K562 (cell line): ENCODE measurements around the gene WASL. TPM values are rescaled to one million over a fixed set of nuclear protein-coding genes. Genes with fewer than 3 reads are reported as not detected.

ENCODE experiments used
- ATAC-seq: fragments of 200-7000 bp; cut with Tn5 transposase; 3 replicates; pipeline ENCODE4 v1.9.1; 2020; ENCODE audit warnings: moderate library complexity
- BruUV-seq: library from RNA; stranded (reverse); fragments of 400-500 nt; replicated peaks from 2 replicates; lab custom pipeline; 2021; lab: Mats Ljungman, UMichigan
- CTCF ChIA-PET: fragments of 300-600 bp; formaldehyde crosslinking; extraction: SDS; loops from one replicate; lab custom pipeline; 2021; ENCODE audit warnings: low intra/inter-chr PET ratio; lab: Yijun Ruan, JAX
- POLR2A ChIA-PET: fragments of 300-600, 350-650 bp; sonication (Branson Sonifier 250); formaldehyde crosslinking; extraction: SDS; loops from one replicate; lab custom pipeline; 2021; ENCODE audit warnings: antibody characterized with exemption, inconsistent platforms; lab: Yijun Ruan, JAX
- DNase-seq, 4 experiments: peaks; one replicate each; pipeline versions ENCODE4 v3.0.0 to v3.0.0-alpha.2; 2011 to 2018; ENCODE audit warnings: low spot score in 3 of 4, mixed read lengths in 3 of 4; ENCODE audit errors: extremely low read depth in 1 of 4
- FAIRE-seq: peaks from 2 replicates; lab custom pipeline; 2011; peaks lifted over from hg19 to GRCh38; lab: Jason Lieb, UNC
- H2AFZ ChIP-seq: 2 replicates; pipeline ENCODE4 v1.6.0; 2011; ENCODE audit warnings: low read depth, low read length, control low read depth, inconsistent platforms
- H3K27ac ChIP-seq: fragments of 200-600 bp; 3 replicates; pipeline ENCODE4 v1.8.0; 2011; ENCODE audit warnings: low read depth, mild to moderate bottlenecking, control low read depth, inconsistent platforms, low read length, moderate library complexity, mixed read lengths; ENCODE audit errors: extremely low read depth
- H3K27me3 ChIP-seq, 2 experiments: fragments of 300-600 bp in 1 of 2; 2 replicates in 1 of 2; 3 replicates in 1 of 2; pipeline versions ENCODE4 v1.6.0 to v1.8.0; 2011; ENCODE audit warnings: inconsistent platforms in 2 of 2, low read length in 2 of 2, mild to moderate bottlenecking in 1 of 2, mixed read lengths in 1 of 2, moderate library complexity in 1 of 2; ENCODE audit not compliant: control insufficient read depth in 2 of 2, insufficient read depth in 2 of 2
- H3K36me3 ChIP-seq: fragments of 300-600 bp; 3 replicates; pipeline ENCODE4 v1.8.0; 2011; ENCODE audit warnings: mild to moderate bottlenecking, low read length, inconsistent platforms; ENCODE audit not compliant: control insufficient read depth, insufficient read depth
- H3K4me1 ChIP-seq, 2 experiments: fragments of 200-600 bp in 1 of 2; replicated peaks in 1 of 2; 2 replicates in 1 of 2; 3 replicates in 1 of 2; pipeline versions ENCODE4 v1.5.1 to v1.8.0; 2011; ENCODE audit warnings: inconsistent platforms in 2 of 2, low read length in 2 of 2, mild to moderate bottlenecking in 1 of 2, mixed read lengths in 1 of 2, moderate library complexity in 1 of 2; ENCODE audit not compliant: control insufficient read depth in 2 of 2, insufficient read depth in 2 of 2
- H3K4me2 ChIP-seq: 2 replicates; pipeline ENCODE4 v1.6.1; 2011; ENCODE audit warnings: low read length, control low read depth, inconsistent platforms, mixed read lengths; ENCODE audit not compliant: insufficient read depth
- H3K4me3 ChIP-seq: fragments of 200-600 bp; sonication (generic), shearing (Covaris generic); 2 replicates; pipeline ENCODE4 v1.5.1; 2016; ENCODE audit warnings: control low read depth, inconsistent platforms
- H3K79me2 ChIP-seq: fragments of 200-600 bp; 3 replicates; pipeline ENCODE4 v1.8.0; 2011; ENCODE audit warnings: low read length, inconsistent platforms; ENCODE audit not compliant: control insufficient read depth, insufficient read depth
- H3K9ac ChIP-seq, 2 experiments: 2 replicates each; pipeline versions ENCODE4 v1.6.0 to v1.6.1; 2011; ENCODE audit warnings: low read depth in 2 of 2, low read length in 2 of 2, control low read depth in 1 of 2, inconsistent platforms in 1 of 2, mild to moderate bottlenecking in 1 of 2, mixed read lengths in 1 of 2; ENCODE audit not compliant: insufficient read depth in 1 of 2
- H3K9me1 ChIP-seq: one replicate; pipeline ENCODE4 v1.6.0; 2011; ENCODE audit warnings: inconsistent platforms, mild to moderate bottlenecking, low read length, moderate library complexity; ENCODE audit not compliant: control insufficient read depth, insufficient read depth
- H3K9me3 ChIP-seq: replicated peaks from 2 replicates; pipeline ENCODE4 v1.5.1; 2011; ENCODE audit warnings: low read depth, low read length, inconsistent platforms; ENCODE audit not compliant: control insufficient read depth, insufficient read depth
- H4K20me1 ChIP-seq: replicated peaks from 2 replicates; pipeline ENCODE4 v1.6.1; 2011; ENCODE audit warnings: low read length, inconsistent platforms, mixed read lengths; ENCODE audit not compliant: control insufficient read depth, insufficient read depth
- NR2C2 ChIP-seq, 2 experiments: fragments of 200-800 bp in 1 of 2; sonication (Bioruptor generic) in 1 of 2; sonication (generic) in 1 of 2; formaldehyde crosslinking in 1 of 2; IDR thresholded peaks; 2 replicates each; pipeline versions ENCODE4 v1.6.1 to v1.8.0; 2016 to 2022; ENCODE audit warnings: mild to moderate bottlenecking in 1 of 2, missing compliant biosample characterization in 1 of 2, missing genetic modification characterization in 1 of 2, missing genetic modification reagents in 1 of 2
- PBX2 ChIP-seq, 2 experiments: IDR thresholded peaks in 1 of 2; conservative IDR thresholded peaks in 1 of 2; 2 replicates each; pipeline ENCODE4 v1.6.1; 2016; ENCODE audit warnings: low read depth in 2 of 2, mild to moderate bottlenecking in 1 of 2, missing compliant biosample characterization in 1 of 2, missing genetic modification characterization in 1 of 2, moderate library complexity in 1 of 2
- ZNF77 ChIP-seq: fragments of 250-450 bp; sonication (Bioruptor Pico); IDR thresholded peaks from 2 replicates; pipeline ENCODE4 v1.5.0; 2020
- WGBS: fragments of 100-300 bp; shearing (Covaris generic); methylation state at CpG from one replicate; pipeline ENCODE4 v1.1.6; 2016; ENCODE audit warnings: low coverage, mixed read lengths; ENCODE audit not compliant: insufficient coverage; ENCODE audit errors: missing lambda C conversion rate; 5-methylcytosine and 5-hydroxymethylcytosine counted together
- in situ Hi-C: fragments of 300-500 bp; cut with MboI; formaldehyde crosslinking; loops from 4 replicates; pipeline ENCODE4 v1.15.0; 2018; ENCODE audit warnings: inconsistent platforms, mixed read lengths
- intact Hi-C: fragments of 100-400 bp; cut with micrococcal nuclease; formaldehyde crosslinking; loops from 2 replicates; pipeline ENCODE4 v1.14.2; 2022
- polyA plus RNA-seq, 8 experiments: library from polyadenylated mRNA; depleted of rRNA in 4 of 8; stranded (reverse) in 5 of 8; unstranded in 3 of 8; fragments of >200 nt; fragmentation: Nextera tagmentation in 2 of 8; fragmentation: Illumina TruSeq in 1 of 8; extraction: Ambion mirVana in 2 of 8; extraction: Trizol in 1 of 8; gene quantifications; 2 replicates each; pipeline versions ENCODE4 v1.2.1 to v1.2.3, GENCODE V29; 2011 to 2014; ENCODE audit warnings: inconsistent platforms in 1 of 8, missing spikeins in 1 of 8
- total RNA-seq, 7 experiments: library from RNA; depleted of rRNA in 6 of 7; stranded (reverse); fragments of >200 nt in 6 of 7; fragmentation: Illumina TruSeq in 2 of 7; extraction: Trizol in 2 of 7; gene quantifications; 2 replicates each; pipeline versions ENCODE4 v1.2.1 to v1.2.3, GENCODE V29; 2011 to 2021; ENCODE audit warnings: low replicate concordance in 1 of 7
- TF ChIP-seq, protein P1 (sequence below), 2 experiments: fragments of 450-650 bp; IDR thresholded peaks; 2 replicates each; pipeline ENCODE4 v1.6.1; 2018; ENCODE audit warnings: mild to moderate bottlenecking in 2 of 2, low read depth in 1 of 2; ENCODE audit not compliant: partially characterized antibody in 2 of 2

WASL gene
- total and polyA plus RNA-seq, 9 of the 15 experiments (the other 6 are each of a cell fraction or from before 2014, with no cell fraction given), result 3.2 to 13.9 (median 8.3) TPM

DNA sequence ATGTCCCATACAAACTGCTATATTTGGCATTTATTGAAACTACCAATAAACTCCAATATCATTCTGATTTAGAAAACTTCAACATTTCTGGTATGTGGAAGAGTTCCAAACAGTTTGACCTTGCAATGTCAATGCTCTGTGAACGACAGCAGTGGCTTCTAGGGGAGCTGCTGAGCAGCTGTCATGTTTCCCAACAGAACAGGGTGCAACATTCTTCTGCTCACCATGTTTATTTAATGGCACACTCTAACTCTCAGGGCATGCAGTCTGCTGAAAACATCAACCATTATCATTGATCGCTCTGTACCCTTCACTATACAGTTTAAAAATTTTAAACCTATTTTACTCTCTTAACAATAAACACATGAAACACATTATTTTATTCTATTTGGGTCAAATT lies 67.2 kb downstream of the WASL start:
- no peak overlapping the region for H3K9ac ChIP-seq
- ATAC-seq, result no peak
- BruUV-seq, result no TSS peak
- no peak for DNase-seq
- H3K27me3 ChIP-seq, result no peaks in the 10 kb centered on the region
- H3K4me3 ChIP-seq, result no peak overlapping the region
- H3K4me1 ChIP-seq, result no peaks in the 10 kb centered on the region
- in situ Hi-C loops, result loop anchor here (5.0 kb wide), 1 partner anchor 181 kb away; no protein-coding TSS in a partner anchor
- H3K9me3 ChIP-seq, result no peaks in the 10 kb centered on the region
- H3K36me3 ChIP-seq, result peaks cover 56% of the 10 kb centered on the region; the same call in 2 of the 3 replicates
- CTCF ChIA-PET, result interaction anchor here (2.8 kb wide), 1 partner anchor 184 kb away, joined by 37 read pairs; no protein-coding TSS in a partner anchor
- no peaks in the 10 kb centered on the region for H4K20me1 ChIP-seq
- H3K9me1 ChIP-seq, result no peaks in the 10 kb centered on the region
- FAIRE-seq, result no peak
- H3K79me2 ChIP-seq, result no peaks in the 10 kb centered on the region
- no peak overlapping the region for H3K27ac ChIP-seq
- 80% methylated on average over 2 of the region's 2 CpGs for WGBS
- POLR2A ChIA-PET, result interaction anchor here (1.2 kb wide), 1 partner anchor 72 kb away, joined by 3 read pairs; no protein-coding TSS in a partner anchor
- intact Hi-C loops, result no loop called here
- H2AFZ ChIP-seq, result no peak overlapping the region
- H3K4me2 ChIP-seq, result no peak overlapping the region
- no peak for TF ChIP-seq ZNF77 (CRISPR knock-in tag)
- TF ChIP-seq NR2C2 (CRISPR knock-in tag; IDR thresholded peaks at IDR 0.05), result no peak
- TF ChIP-seq NR2C2 (tag; IDR thresholded peaks at IDR 0.05), result no peak

DNA sequence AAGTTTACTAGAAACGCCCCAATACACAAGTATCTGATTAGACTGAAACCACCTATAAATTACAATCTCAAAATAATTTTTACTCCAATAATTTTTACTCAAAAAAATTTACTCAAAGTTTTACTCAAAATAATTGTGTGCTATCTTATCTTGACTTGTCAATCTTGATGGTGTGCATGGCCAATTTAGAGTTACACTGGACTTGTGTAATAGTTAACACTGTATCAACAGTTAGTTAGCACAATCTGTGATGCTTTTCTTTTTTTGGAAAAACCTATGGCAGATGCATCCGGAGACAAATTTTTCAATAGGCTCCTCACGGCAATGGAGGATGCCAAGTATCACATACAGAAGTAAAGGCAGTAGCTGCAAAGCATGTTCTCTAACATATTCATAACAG lies 68.2 kb downstream of the WASL start:
- Histone ChIP-seq H3K27ac (no peak overlapping the region), H3K4me2 (no peak overlapping the region), H3K79me2 (no peaks in the 10 kb centered on the region), H3K4me3 (no peak overlapping the region), H2AFZ (no peak overlapping the region), H3K9me3 (no peaks in the 10 kb centered on the region), H3K9me1 (no peaks in the 10 kb centered on the region), H3K9ac (no peak overlapping the region), H3K4me1 (no peaks in the 10 kb centered on the region), H3K36me3 (peaks cover 51% of the 10 kb centered on the region; the same call in 2 of the 3 replicates), H3K27me3 (no peaks in the 10 kb centered on the region), H4K20me1 (no peaks in the 10 kb centered on the region)
- FAIRE-seq (no peak), DNase-seq (no peak), ATAC-seq (no peak)
- CTCF ChIA-PET, result interaction anchor here (1.0 kb wide), 1 partner anchor 192 kb away, joined by 3 read pairs; no protein-coding TSS in a partner anchor
- POLR2A ChIA-PET, result interaction anchor here (1.2 kb wide), 1 partner anchor 73 kb away, joined by 3 read pairs; no protein-coding TSS in a partner anchor
- in situ Hi-C loops, result loop anchor here (5.0 kb wide), 1 partner anchor 182 kb away; no protein-coding TSS in a partner anchor
- intact Hi-C loops, result no loop called here
- BruUV-seq, result no TSS peak
- WGBS, result 91% methylated on average over 3 of the region's 3 CpGs
- no peak for TF ChIP-seq PBX2 (CRISPR knock-in tag; IDR thresholded peaks at IDR 0.05; ENCODE audit: low read depth)
- TF ChIP-seq PBX2 (tag; conservative IDR thresholded peaks at IDR 0.05; ENCODE audit: low read depth), result peak; percentile 85
- TF ChIP-seq, protein P1, sequence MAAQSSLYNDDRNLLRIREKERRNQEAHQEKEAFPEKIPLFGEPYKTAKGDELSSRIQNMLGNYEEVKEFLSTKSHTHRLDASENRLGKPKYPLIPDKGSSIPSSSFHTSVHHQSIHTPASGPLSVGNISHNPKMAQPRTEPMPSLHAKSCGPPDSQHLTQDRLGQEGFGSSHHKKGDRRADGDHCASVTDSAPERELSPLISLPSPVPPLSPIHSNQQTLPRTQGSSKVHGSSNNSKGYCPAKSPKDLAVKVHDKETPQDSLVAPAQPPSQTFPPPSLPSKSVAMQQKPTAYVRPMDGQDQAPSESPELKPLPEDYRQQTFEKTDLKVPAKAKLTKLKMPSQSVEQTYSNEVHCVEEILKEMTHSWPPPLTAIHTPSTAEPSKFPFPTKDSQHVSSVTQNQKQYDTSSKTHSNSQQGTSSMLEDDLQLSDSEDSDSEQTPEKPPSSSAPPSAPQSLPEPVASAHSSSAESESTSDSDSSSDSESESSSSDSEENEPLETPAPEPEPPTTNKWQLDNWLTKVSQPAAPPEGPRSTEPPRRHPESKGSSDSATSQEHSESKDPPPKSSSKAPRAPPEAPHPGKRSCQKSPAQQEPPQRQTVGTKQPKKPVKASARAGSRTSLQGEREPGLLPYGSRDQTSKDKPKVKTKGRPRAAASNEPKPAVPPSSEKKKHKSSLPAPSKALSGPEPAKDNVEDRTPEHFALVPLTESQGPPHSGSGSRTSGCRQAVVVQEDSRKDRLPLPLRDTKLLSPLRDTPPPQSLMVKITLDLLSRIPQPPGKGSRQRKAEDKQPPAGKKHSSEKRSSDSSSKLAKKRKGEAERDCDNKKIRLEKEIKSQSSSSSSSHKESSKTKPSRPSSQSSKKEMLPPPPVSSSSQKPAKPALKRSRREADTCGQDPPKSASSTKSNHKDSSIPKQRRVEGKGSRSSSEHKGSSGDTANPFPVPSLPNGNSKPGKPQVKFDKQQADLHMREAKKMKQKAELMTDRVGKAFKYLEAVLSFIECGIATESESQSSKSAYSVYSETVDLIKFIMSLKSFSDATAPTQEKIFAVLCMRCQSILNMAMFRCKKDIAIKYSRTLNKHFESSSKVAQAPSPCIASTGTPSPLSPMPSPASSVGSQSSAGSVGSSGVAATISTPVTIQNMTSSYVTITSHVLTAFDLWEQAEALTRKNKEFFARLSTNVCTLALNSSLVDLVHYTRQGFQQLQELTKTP (IDR thresholded peaks at IDR 0.05; ENCODE audit: low read depth in 1 of 2, partially characterized antibody in 2 of 2), result no peak
